ENCODE data around the gene RGS7.

RGS7 gene

DNA sequence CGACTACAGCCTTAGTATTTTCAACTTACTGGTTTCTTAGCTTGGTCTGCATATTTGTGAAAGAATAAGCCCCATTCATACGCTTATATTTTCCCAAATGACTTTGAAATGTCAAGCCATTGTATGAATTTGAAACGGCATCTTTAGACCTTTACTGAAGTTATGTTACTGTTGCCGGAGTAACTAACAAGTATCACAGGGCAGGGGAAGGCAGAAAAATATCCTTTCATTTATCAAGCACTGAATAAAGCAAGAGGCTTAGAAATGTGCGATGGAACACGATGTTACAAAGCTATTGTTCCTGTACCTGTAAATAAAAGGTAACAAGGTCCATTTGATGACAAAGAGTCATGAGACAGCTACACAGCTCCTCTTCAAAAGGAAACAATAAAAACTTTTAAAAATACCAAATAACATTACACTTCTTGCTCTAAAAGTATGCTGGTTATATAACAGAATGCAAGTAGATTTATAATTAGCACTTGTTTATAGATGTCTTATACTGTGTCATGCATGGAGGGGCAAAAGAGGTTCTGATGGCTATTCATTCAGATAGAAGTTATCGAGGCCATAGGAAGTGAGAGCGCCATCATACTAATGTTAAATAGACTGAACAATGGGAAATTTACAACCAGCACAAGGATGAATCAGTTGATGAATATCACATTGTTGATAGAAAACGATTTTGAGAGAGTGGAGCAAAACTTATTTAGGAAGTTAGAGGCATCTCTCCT, 322.6 kb downstream of the RGS7 start:
- Histone ChIP-seq H3K27me3 (no peaks in the 10 kb centered on the region), H3K9me3 (no peaks in the 10 kb centered on the region), H3K4me1 (no peaks in the 10 kb centered on the region), H3K4me3 (ENCODE audit: low read depth, low read length) (no peak overlapping the region), H3K36me3 (no peaks in the 10 kb centered on the region)
- DNase-seq = no peak
- TF ChIP-seq, protein P1, sequence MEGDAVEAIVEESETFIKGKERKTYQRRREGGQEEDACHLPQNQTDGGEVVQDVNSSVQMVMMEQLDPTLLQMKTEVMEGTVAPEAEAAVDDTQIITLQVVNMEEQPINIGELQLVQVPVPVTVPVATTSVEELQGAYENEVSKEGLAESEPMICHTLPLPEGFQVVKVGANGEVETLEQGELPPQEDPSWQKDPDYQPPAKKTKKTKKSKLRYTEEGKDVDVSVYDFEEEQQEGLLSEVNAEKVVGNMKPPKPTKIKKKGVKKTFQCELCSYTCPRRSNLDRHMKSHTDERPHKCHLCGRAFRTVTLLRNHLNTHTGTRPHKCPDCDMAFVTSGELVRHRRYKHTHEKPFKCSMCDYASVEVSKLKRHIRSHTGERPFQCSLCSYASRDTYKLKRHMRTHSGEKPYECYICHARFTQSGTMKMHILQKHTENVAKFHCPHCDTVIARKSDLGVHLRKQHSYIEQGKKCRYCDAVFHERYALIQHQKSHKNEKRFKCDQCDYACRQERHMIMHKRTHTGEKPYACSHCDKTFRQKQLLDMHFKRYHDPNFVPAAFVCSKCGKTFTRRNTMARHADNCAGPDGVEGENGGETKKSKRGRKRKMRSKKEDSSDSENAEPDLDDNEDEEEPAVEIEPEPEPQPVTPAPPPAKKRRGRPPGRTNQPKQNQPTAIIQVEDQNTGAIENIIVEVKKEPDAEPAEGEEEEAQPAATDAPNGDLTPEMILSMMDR (IDR thresholded peaks at IDR 0.05; ENCODE audit: low read depth, low read length) = no peak

DNA sequence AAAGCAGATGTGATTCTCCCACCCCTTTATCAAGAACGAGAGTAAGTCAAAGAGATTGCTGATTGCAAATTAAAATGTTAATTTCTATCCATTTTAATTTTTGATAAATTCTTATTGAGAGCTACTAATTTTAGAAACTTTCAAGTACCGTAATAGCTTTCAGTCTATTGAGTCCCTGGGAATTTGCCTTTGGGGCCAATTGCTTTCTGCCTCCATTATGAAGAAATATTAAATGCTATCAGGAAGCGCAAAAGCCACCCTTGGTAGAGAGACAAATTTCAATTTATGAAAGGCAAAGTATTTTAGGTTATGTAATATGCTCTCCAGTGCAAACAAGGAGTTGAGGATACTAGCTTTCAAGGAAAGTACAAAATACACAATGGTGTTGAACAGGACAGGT, 332.2 kb downstream of the RGS7 start:
- DNase-seq = no peak
- H3K4me1 ChIP-seq = no peaks in the 10 kb centered on the region
- H3K36me3 ChIP-seq = no peaks in the 10 kb centered on the region
- no peaks in the 10 kb centered on the region for H3K9me3 ChIP-seq
- no peaks in the 10 kb centered on the region for H3K27me3 ChIP-seq
- TF ChIP-seq, protein P1 (IDR thresholded peaks at IDR 0.05; ENCODE audit: low read depth, low read length) = no peak
- no peak overlapping the region for H3K4me3 ChIP-seq (ENCODE audit: low read depth, low read length)

DNA sequence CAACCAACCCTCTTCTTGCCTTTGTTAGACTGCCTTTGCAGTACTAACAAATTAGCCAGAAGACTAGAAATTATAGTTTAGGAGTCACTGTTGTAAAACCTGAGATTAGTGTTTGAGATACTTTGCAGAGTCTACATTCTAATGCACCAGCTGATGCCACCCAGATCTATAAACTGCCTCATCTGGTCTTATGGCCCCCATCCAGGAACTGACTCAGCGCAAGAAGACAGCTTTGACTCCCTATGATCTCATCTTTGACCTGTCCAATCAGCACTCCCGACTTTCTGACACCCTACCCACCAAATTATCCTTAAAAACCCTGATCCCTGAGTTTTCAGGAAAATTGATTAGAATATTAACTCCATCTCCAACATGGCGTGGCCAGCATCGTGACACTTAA, 334.6 kb downstream of the RGS7 start:
- H3K4me1 ChIP-seq = no peaks in the 10 kb centered on the region
- no peak for DNase-seq
- TF ChIP-seq, protein P1 (IDR thresholded peaks at IDR 0.05; ENCODE audit: low read depth, low read length) = no peak
- no peak overlapping the region for H3K4me3 ChIP-seq (ENCODE audit: low read depth, low read length)
- no peaks in the 10 kb centered on the region for H3K27me3 ChIP-seq
- H3K36me3 ChIP-seq = no peaks in the 10 kb centered on the region
- no peaks in the 10 kb centered on the region for H3K9me3 ChIP-seq

DNA sequence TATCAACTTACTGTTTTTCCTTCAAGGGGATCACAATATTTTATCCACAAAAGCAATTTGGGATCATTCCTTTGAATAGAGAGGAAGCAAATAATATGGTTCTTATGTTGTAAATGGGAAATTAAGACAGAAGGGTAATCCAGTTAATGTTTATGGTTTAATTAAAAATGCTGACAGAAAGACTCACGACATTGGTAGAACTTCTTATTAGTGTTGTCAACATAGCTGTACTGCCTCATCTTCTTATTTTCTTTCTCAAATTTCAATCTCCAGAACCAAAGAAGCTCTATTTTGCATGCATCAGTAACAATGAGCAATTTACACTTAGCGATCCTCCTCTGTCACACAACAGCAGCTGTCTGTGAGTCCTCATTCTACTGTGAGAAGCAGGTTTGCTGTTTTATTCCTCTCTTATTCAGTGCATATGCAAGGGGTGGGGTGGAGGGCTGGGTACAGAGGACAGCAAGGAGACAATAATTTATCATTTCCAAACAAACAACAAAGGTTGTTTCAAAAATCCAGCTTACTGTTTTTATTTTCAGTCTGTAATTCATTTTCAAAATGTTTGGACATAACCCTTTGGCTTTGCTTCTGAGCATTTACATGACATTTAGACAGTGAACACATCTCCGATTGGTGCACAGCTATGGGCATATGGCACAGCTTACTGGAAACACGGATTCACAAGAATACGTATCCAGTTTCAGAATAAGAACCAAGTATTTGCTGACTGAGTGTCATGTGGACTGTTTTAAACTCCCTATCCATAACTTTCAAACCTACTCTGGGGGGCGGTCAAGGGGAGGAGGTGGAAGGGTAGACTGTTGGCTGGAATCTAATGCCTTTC, 335.9 kb downstream of the RGS7 start:
- Histone ChIP-seq H3K9me3 (no peaks in the 10 kb centered on the region), H3K36me3 (no peaks in the 10 kb centered on the region), H3K4me1 (no peaks in the 10 kb centered on the region), H3K27me3 (no peaks in the 10 kb centered on the region), H3K4me3 (ENCODE audit: low read depth, low read length) (no peak overlapping the region)
- TF ChIP-seq, protein P1 (IDR thresholded peaks at IDR 0.05; ENCODE audit: low read depth, low read length) = no peak
- DNase-seq = no peak

DNA sequence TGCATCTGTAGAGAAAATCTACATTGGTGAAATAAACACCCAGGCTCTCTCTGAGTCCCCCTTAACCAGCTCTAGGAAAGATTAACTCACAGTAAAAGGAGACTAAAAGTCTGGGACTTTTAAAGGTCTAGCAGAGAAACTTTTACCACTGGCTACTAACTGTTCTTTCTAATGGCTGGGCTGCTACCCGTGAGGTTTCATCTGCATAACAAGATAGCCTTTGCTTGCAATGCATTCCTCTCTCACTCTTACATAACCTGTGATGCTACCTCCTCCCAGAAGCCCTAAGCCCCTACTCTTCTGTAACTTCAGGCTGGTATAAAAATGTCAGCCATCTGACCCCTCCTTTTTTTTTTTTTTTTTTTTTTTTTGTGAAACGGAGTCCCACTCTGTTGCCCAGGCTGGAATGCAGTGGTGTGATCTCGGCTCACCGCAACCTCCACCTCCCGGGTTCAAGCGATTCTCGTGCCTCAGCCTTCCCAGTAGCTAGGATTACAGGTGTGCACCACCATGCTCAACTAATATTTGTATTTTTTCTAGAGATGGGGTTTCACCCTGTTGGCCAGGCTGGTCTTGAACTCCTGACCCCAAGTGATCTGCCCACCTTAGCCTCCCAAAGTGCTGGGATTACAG, 344.2 kb downstream of the RGS7 start:
- H3K27me3 ChIP-seq = no peaks in the 10 kb centered on the region
- no peak for DNase-seq
- no peaks in the 10 kb centered on the region for H3K9me3 ChIP-seq
- H3K36me3 ChIP-seq = no peaks in the 10 kb centered on the region
- H3K4me3 ChIP-seq (ENCODE audit: low read depth, low read length) = no peak overlapping the region
- TF ChIP-seq, protein P1 (IDR thresholded peaks at IDR 0.05; ENCODE audit: low read depth, low read length) = no peak
- no peaks in the 10 kb centered on the region for H3K4me1 ChIP-seq
